K562 (cell line): ENCODE results near the gene MAML3. TPM values are rescaled to one million over a fixed set of nuclear protein-coding genes. Genes with fewer than 3 reads are reported as not detected.

Source experiments
- ATAC-seq: fragments of 200-7000 bp; cut with Tn5 transposase; 3 replicates; pipeline ENCODE4 v1.9.1; 2020; ENCODE audit warnings: moderate library complexity
- BruUV-seq: library from RNA; stranded (reverse); fragments of 400-500 nt; replicated peaks from 2 replicates; lab custom pipeline; 2021; lab: Mats Ljungman, UMichigan
- CTCF ChIA-PET: fragments of 300-600 bp; formaldehyde crosslinking; extraction: SDS; loops from one replicate; lab custom pipeline; 2021; ENCODE audit warnings: low intra/inter-chr PET ratio; lab: Yijun Ruan, JAX
- POLR2A ChIA-PET: fragments of 300-600, 350-650 bp; sonication (Branson Sonifier 250); formaldehyde crosslinking; extraction: SDS; loops from one replicate; lab custom pipeline; 2021; ENCODE audit warnings: antibody characterized with exemption, inconsistent platforms; lab: Yijun Ruan, JAX
- DNase-seq, 4 experiments: peaks; one replicate each; pipeline versions ENCODE4 v3.0.0 to v3.0.0-alpha.2; 2011 to 2018; ENCODE audit warnings: low spot score in 3 of 4, mixed read lengths in 3 of 4; ENCODE audit errors: extremely low read depth in 1 of 4
- FAIRE-seq: peaks from 2 replicates; lab custom pipeline; 2011; peaks lifted over from hg19 to GRCh38; lab: Jason Lieb, UNC
- H2AFZ ChIP-seq: 2 replicates; pipeline ENCODE4 v1.6.0; 2011; ENCODE audit warnings: low read depth, low read length, control low read depth, inconsistent platforms
- H3K27ac ChIP-seq: fragments of 200-600 bp; 3 replicates; pipeline ENCODE4 v1.8.0; 2011; ENCODE audit warnings: low read depth, mild to moderate bottlenecking, control low read depth, inconsistent platforms, low read length, moderate library complexity, mixed read lengths; ENCODE audit errors: extremely low read depth
- H3K27me3 ChIP-seq, 2 experiments: fragments of 300-600 bp in 1 of 2; 2 replicates in 1 of 2; 3 replicates in 1 of 2; pipeline versions ENCODE4 v1.6.0 to v1.8.0; 2011; ENCODE audit warnings: inconsistent platforms in 2 of 2, low read length in 2 of 2, mild to moderate bottlenecking in 1 of 2, mixed read lengths in 1 of 2, moderate library complexity in 1 of 2; ENCODE audit not compliant: control insufficient read depth in 2 of 2, insufficient read depth in 2 of 2
- H3K36me3 ChIP-seq: fragments of 300-600 bp; 3 replicates; pipeline ENCODE4 v1.8.0; 2011; ENCODE audit warnings: mild to moderate bottlenecking, low read length, inconsistent platforms; ENCODE audit not compliant: control insufficient read depth, insufficient read depth
- H3K4me1 ChIP-seq, 2 experiments: fragments of 200-600 bp in 1 of 2; replicated peaks in 1 of 2; 2 replicates in 1 of 2; 3 replicates in 1 of 2; pipeline versions ENCODE4 v1.5.1 to v1.8.0; 2011; ENCODE audit warnings: inconsistent platforms in 2 of 2, low read length in 2 of 2, mild to moderate bottlenecking in 1 of 2, mixed read lengths in 1 of 2, moderate library complexity in 1 of 2; ENCODE audit not compliant: control insufficient read depth in 2 of 2, insufficient read depth in 2 of 2
- H3K4me2 ChIP-seq: 2 replicates; pipeline ENCODE4 v1.6.1; 2011; ENCODE audit warnings: low read length, control low read depth, inconsistent platforms, mixed read lengths; ENCODE audit not compliant: insufficient read depth
- H3K4me3 ChIP-seq: fragments of 200-600 bp; sonication (generic), shearing (Covaris generic); 2 replicates; pipeline ENCODE4 v1.5.1; 2016; ENCODE audit warnings: control low read depth, inconsistent platforms
- H3K79me2 ChIP-seq: fragments of 200-600 bp; 3 replicates; pipeline ENCODE4 v1.8.0; 2011; ENCODE audit warnings: low read length, inconsistent platforms; ENCODE audit not compliant: control insufficient read depth, insufficient read depth
- H3K9ac ChIP-seq, 2 experiments: 2 replicates each; pipeline versions ENCODE4 v1.6.0 to v1.6.1; 2011; ENCODE audit warnings: low read depth in 2 of 2, low read length in 2 of 2, control low read depth in 1 of 2, inconsistent platforms in 1 of 2, mild to moderate bottlenecking in 1 of 2, mixed read lengths in 1 of 2; ENCODE audit not compliant: insufficient read depth in 1 of 2
- H3K9me1 ChIP-seq: one replicate; pipeline ENCODE4 v1.6.0; 2011; ENCODE audit warnings: inconsistent platforms, mild to moderate bottlenecking, low read length, moderate library complexity; ENCODE audit not compliant: control insufficient read depth, insufficient read depth
- H3K9me3 ChIP-seq: replicated peaks from 2 replicates; pipeline ENCODE4 v1.5.1; 2011; ENCODE audit warnings: low read depth, low read length, inconsistent platforms; ENCODE audit not compliant: control insufficient read depth, insufficient read depth
- H4K20me1 ChIP-seq: replicated peaks from 2 replicates; pipeline ENCODE4 v1.6.1; 2011; ENCODE audit warnings: low read length, inconsistent platforms, mixed read lengths; ENCODE audit not compliant: control insufficient read depth, insufficient read depth
- CBFA2T2 ChIP-seq: fragments of 450-650 bp; conservative IDR thresholded peaks from 2 replicates; pipeline ENCODE4 v1.6.1; 2017; ENCODE audit warnings: mild to moderate bottlenecking
- JUN ChIP-seq, 2 experiments: sonication (generic) in 1 of 2; formaldehyde crosslinking in 1 of 2; IDR thresholded peaks; 2 replicates each; pipeline versions ENCODE4 v1.6.1 to v1.8.0; 2012 to 2022; ENCODE audit warnings: borderline replicate concordance in 2 of 2, mild to moderate bottlenecking in 2 of 2, improper control_type of control experiment in 1 of 2, low read depth in 1 of 2, low read length in 1 of 2, missing genetic modification reagents in 1 of 2
- KAT7 ChIP-seq: sonication (generic); formaldehyde crosslinking; IDR thresholded peaks from 2 replicates; pipeline ENCODE4 v1.8.0; 2022; ENCODE audit warnings: missing genetic modification reagents, mild to moderate bottlenecking, borderline replicate concordance
- SETDB1 ChIP-seq: IDR thresholded peaks from one replicate; pipeline ENCODE4 v1.6.1; 2012; ENCODE audit warnings: low read length, control low read depth, inconsistent platforms
- SP1 ChIP-seq: sonication (generic); formaldehyde crosslinking; IDR thresholded peaks from 2 replicates; pipeline ENCODE4 v1.8.1; 2022; ENCODE audit warnings: mild to moderate bottlenecking, missing genetic modification reagents
- ZNF57 ChIP-seq: fragments of 450-650 bp; formaldehyde crosslinking; IDR thresholded peaks from 2 replicates; pipeline ENCODE4 v1.4.0; 2020; ENCODE audit warnings: mild to moderate bottlenecking, moderate library complexity
- WGBS: fragments of 100-300 bp; shearing (Covaris generic); methylation state at CpG from one replicate; pipeline ENCODE4 v1.1.6; 2016; ENCODE audit warnings: low coverage, mixed read lengths; ENCODE audit not compliant: insufficient coverage; ENCODE audit errors: missing lambda C conversion rate; 5-methylcytosine and 5-hydroxymethylcytosine counted together
- in situ Hi-C: fragments of 300-500 bp; cut with MboI; formaldehyde crosslinking; loops from 4 replicates; pipeline ENCODE4 v1.15.0; 2018; ENCODE audit warnings: inconsistent platforms, mixed read lengths
- intact Hi-C: fragments of 100-400 bp; cut with micrococcal nuclease; formaldehyde crosslinking; loops from 2 replicates; pipeline ENCODE4 v1.14.2; 2022
- polyA plus RNA-seq, 8 experiments: library from polyadenylated mRNA; depleted of rRNA in 4 of 8; stranded (reverse) in 5 of 8; unstranded in 3 of 8; fragments of >200 nt; fragmentation: Nextera tagmentation in 2 of 8; fragmentation: Illumina TruSeq in 1 of 8; extraction: Ambion mirVana in 2 of 8; extraction: Trizol in 1 of 8; gene quantifications; 2 replicates each; pipeline versions ENCODE4 v1.2.1 to v1.2.3, GENCODE V29; 2011 to 2014; ENCODE audit warnings: inconsistent platforms in 1 of 8, missing spikeins in 1 of 8
- total RNA-seq, 7 experiments: library from RNA; depleted of rRNA in 6 of 7; stranded (reverse); fragments of >200 nt in 6 of 7; fragmentation: Illumina TruSeq in 2 of 7; extraction: Trizol in 2 of 7; gene quantifications; 2 replicates each; pipeline versions ENCODE4 v1.2.1 to v1.2.3, GENCODE V29; 2011 to 2021; ENCODE audit warnings: low replicate concordance in 1 of 7
- TF ChIP-seq, protein P1 (sequence below): fragments of 450-650 bp; formaldehyde crosslinking; IDR thresholded peaks from 2 replicates; pipeline ENCODE4 v1.4.0; 2020; ENCODE audit warnings: mild to moderate bottlenecking, moderate library complexity
- TF ChIP-seq, protein P2 (sequence below): fragments of 450-650 bp; conservative IDR thresholded peaks from 2 replicates; pipeline ENCODE4 v1.6.1; 2016; ENCODE audit warnings: missing genetic modification characterization, low read depth, mild to moderate bottlenecking, control low read depth, missing compliant biosample characterization

The MAML3 gene
- total and polyA plus RNA-seq, 9 of the 15 experiments (the other 6 are each of a cell fraction or from before 2014, with no cell fraction given): 0.01 to 0.55 (median 0.25) TPM

DNA sequence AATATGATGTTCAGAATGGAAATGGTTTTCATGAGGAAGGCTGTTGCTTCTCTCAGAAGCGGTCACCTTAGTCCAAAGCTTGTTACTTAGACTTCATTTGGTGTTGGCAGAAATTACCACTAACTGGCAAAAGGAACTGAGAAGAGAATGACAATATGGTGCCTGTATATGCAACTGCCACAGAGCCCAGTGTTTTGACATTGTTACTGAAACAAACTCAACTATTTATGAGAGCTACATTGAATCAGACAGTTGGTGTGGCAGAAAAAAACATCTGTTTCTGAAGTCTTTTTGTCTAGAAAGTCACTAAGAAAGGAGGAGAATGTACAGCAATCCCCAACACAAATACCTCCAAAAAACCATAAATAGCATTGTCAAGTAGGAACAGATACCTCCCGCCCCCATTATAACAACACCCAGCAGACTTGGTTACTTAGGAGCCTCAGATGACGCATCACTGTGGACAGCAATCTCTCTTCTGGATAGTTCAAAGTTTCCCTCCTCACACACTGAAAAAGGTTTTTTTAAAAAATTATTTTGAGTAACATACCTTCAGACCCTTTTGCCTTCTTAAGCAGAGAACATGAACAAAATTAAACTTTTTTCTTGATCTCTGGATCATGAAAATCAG lies 92.2 kb downstream of the MAML3 start (continued):
- TF ChIP-seq JUN (IDR thresholded peaks at IDR 0.05; ENCODE audit: borderline replicate concordance, low read depth, low read length) (no peak), JUN (CRISPR knock-in tag; IDR thresholded peaks at IDR 0.05; ENCODE audit: borderline replicate concordance) (no peak)
- TF ChIP-seq, all 486 proteins: peak for 0

DNA sequence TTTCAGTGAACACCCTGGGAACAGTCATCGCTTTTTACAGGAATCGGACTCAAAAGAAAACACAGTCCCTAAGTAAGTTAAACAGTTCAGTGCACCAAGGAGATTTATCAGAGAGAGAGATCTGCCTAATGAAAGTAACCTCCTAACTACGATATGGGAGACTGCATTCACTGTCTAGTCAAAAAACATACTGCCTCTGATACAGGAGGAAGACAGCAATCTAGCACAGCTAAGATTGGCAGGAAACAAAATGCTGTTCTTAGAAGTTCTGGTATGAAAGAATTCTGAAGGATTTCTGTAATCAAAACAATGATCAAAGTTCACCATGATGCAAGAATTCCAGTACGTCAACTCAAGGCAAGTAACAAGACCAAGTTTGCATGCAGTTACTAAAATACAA lies 92.8 kb downstream of the MAML3 start:
- POLR2A ChIA-PET: no interaction called here
- H3K27ac ChIP-seq: no peak overlapping the region
- CTCF ChIA-PET: no interaction called here
- no peaks in the 10 kb centered on the region for H3K4me1 ChIP-seq
- ATAC-seq: no peak
- FAIRE-seq: no peak
- WGBS: 2% methylated on average over 4 of the region's 4 CpGs
- no peak overlapping the region for H3K4me2 ChIP-seq
- H3K27me3 ChIP-seq: no peaks in the 10 kb centered on the region; a peak in 1 of 5 replicates
- H3K9me3 ChIP-seq: no peaks in the 10 kb centered on the region
- no peak for TF ChIP-seq SETDB1
- no peak for TF ChIP-seq SP1
- TF ChIP-seq KAT7 (CRISPR knock-in tag): no peak
- TF ChIP-seq CBFA2T2: no peak
- TF ChIP-seq, protein P1, sequence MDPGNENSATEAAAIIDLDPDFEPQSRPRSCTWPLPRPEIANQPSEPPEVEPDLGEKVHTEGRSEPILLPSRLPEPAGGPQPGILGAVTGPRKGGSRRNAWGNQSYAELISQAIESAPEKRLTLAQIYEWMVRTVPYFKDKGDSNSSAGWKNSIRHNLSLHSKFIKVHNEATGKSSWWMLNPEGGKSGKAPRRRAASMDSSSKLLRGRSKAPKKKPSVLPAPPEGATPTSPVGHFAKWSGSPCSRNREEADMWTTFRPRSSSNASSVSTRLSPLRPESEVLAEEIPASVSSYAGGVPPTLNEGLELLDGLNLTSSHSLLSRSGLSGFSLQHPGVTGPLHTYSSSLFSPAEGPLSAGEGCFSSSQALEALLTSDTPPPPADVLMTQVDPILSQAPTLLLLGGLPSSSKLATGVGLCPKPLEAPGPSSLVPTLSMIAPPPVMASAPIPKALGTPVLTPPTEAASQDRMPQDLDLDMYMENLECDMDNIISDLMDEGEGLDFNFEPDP (CRISPR knock-in tag): no peak
- TF ChIP-seq ZNF57 (CRISPR knock-in tag): no peak
- TF ChIP-seq, protein P2, sequence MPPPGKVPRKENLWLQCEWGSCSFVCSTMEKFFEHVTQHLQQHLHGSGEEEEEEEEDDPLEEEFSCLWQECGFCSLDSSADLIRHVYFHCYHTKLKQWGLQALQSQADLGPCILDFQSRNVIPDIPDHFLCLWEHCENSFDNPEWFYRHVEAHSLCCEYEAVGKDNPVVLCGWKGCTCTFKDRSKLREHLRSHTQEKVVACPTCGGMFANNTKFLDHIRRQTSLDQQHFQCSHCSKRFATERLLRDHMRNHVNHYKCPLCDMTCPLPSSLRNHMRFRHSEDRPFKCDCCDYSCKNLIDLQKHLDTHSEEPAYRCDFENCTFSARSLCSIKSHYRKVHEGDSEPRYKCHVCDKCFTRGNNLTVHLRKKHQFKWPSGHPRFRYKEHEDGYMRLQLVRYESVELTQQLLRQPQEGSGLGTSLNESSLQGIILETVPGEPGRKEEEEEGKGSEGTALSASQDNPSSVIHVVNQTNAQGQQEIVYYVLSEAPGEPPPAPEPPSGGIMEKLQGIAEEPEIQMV: peak; percentile 68; the same call in 1 of the 2 replicates
- BruUV-seq: no TSS peak
- H3K79me2 ChIP-seq: no peaks in the 10 kb centered on the region
- H4K20me1 ChIP-seq: 0 out of 2 replicates have a peak, but pooled peaks cover 5% of the 10 kb centered on the region
- no peak overlapping the region for H3K4me3 ChIP-seq
- no peak for DNase-seq
- H3K9ac ChIP-seq: no peak overlapping the region
- intact Hi-C loops (no loop called here), in situ Hi-C loops (no loop called here)
- no peaks in the 10 kb centered on the region for H3K36me3 ChIP-seq
- no peak overlapping the region for H2AFZ ChIP-seq
- H3K9me1 ChIP-seq: no peaks in the 10 kb centered on the region
